HG03135 (cell line): ENCODE measurements around the gene MUC2.

Experiments
- ATAC-seq: cut with Tn5 transposase; IDR thresholded peaks from one replicate; pipeline ENCODE4 v1.9.1; 2021; ENCODE audit warnings: mild to moderate bottlenecking, moderate library complexity; ENCODE audit not compliant: unreplicated experiment

MUC2 gene

DNA sequence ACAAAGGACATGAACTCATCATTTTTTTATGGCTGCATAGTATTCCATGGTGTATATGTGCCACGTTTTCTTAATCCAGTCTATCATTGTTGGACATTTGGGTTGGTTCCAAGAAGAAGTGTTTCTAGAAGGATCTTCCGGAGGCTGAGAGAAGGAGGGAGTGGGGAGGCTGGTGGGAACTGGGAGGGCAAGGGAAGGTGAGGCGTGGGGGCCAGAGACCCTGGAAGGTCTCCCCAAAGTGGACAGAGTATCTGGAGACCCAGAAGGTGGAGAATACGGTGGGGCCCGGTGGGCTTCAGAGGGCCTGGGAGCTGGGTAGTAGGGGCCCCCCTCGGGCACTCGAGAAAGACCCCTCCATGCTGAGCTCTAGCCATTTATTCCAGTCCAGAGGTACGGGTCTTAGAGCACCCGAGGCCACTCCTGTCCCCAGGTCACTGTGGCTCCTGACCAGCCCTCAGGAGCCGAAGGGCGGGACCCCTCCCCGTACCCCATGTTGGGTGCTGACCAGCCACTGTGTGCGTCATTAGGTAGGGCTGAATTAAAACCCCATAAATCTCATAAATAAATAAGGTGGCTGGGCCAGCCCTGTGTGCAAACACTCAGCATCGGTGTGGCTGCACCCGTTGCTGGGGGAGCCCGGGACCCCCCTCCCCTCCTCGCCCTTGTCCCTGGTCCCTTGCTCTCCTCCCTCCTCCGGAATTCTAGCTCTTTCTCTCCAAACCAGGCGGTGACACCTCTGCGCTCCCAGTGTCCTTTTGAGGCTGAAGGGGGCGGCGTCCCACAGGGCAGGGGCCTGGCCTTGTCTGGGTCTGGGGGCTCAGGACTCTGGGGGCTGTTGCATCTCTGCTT lies 44.3 kb downstream of the MUC2 start:
- ATAC-seq, result no peak

DNA sequence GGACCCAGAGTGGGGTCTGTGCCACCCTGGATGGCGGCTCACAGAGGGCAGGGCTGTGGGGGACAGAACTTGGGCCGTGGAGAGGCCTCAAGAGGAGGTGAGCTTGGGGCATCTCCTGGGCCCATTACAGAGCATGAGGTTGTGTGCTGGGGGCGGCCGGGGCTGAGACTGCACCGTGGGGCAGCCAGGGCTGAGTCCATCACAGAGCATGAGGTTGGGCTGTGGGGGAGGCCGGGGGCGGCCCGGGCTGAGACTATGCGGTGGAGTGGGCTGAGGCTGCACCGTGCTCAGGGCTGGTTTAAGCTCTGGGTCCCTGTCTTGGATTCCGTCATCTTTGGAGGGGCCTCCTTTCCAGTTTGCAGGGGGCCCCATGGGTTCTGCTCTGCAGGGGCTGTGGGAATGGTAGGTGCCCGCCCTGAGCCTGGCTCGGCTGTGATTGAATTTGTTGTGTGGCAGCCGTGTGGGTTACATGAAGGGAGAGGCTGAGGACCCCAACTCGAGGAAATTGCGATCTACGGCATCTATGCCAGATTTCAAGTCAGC lies 45.0 kb downstream of the MUC2 start:
- no peak for ATAC-seq

DNA sequence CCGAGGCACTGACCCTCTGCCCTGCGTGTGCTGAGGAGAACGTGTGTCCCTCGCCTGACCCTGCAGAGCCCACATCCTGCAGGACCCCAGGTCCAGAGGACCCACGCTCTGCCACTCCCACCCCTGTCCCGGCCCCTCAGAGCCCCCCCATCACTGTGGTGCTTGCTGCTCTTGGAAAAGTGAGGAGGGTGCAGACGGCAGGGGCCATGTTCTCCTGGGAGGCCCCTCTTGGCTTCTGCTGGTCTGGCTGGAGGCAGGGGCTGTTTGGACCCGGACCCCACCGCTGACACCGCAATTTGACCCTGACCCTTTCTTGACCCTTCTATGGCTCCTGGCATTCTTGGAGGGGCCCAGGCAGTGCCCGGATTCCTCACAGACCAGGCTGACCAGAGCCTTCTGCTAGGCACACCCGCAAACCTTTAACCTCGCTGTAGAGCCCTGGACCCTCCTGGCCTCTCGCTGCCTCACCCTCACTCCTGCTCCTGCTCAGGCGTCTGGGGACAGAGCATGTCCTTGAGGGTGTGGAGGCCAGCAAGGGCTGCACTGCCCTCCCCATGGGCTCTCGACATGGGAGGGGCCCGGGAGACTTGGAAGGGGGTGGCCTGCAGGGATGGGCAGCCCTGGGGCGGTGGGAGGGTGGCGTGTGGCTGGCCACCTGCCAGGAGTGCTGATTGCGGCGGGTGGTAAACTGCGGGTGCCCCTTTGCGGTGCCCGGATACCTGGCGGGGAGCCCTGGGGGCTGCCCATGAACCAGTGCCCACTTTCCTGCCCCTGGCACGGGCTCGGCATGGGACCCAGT lies 46.1 kb downstream of the MUC2 start:
- ATAC-seq, result no peak

DNA sequence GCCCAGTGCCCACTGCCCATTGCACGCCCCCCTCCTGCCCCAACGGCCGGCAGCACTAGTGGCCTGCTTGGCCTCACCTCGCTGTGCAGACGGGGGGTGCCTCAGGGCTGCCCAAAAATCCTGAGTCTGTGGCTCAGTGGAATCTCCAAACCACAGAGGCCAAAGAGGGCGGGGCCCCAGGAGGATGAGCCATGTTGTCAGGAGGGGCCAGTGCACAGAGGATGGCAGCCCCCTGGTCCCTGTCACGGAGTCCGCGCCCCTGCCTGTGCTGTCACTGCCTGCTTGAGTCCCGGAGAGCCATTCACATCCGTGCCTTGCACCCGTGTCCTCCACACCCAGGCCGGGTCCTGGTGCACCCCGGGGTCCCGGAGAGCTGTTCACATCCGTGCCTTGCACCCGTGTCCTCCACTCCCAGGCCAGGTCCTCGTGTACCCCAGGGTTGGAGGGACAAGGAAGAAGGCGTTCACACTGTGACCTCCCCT lies 46.7 kb downstream of the MUC2 start:
- ATAC-seq, result no peak

DNA sequence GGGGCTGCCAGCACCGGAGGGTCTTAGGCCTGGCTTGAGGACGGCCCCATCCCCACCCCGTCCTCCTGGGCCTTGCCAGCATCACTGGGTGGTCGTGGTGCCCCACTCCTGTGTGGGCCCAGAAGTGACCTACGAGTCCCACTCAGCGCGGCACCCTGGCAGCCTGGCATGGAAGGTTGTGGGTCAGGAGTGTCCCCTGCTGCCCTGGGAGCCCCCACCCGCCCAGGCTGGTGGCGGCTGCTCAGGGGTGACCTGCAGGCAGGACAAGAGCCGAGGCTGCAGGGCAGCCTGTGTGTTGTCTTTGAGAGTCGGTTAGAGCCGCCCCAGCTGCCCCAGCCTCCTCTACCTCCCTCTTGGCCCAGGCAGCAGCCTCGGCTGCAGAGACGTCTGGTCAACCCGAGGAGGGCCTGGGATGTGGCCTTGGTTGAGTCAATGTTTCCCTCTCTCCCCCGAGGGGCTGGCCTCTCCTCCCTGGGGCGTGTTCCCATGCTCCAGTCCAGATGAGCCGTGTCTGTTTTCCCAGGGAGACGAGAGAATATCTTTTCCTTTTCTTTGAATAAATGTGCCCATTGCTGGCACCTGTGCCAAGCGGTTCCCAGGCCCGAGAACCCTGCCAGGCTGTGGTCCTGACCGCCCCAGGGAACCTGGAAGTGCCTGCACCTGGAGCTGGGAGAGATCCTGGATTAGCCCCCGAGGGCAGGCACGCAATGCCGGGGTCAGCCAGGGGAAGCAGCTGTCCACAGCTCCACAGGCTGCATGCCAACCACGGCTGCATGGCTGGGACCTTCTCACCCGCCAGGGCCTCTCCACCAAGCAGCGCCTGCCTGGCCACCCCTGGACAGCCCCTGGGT lies 47.4 kb downstream of the MUC2 start:
- no peak for ATAC-seq

DNA sequence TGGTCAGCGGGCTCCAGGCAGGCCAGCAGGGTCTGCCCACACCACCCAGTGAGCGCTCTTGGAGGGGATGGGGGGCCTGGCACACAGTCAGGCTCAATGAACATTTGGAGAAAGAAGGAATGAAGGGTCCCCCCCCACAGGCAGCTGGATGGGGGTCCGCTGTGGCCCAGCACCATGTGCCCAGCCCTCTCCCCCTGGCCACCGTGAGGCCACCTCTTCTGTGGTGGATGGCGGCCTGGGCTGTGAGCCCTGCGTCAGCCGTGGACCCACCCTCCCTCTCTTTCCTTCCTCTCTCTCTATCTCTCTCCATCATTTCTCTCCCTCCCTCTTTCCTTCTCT lies 48.0 kb downstream of the MUC2 start:
- ATAC-seq, result no peak

DNA sequence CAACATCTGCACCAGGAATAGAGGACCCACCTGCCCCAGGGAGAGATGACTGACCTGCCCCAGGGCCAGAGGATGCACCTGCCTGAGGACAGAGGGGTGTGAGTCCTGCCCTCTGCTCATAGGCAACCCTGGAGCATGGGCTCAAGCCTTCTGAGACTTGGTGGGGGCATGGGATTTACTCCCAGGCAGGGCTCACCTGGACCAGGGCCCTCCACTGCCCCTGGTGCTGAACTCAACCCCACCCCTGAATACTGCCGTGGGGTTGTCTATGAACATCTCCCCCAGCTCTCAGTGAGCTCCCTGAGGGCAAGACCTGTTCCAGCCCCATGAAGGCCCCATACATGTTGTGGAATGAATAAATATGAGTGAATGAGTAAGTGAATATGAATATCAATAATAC lies 49.3 kb downstream of the MUC2 start:
- ATAC-seq, result no peak
